Pancreas (tissue), 10 donors: Measurements from ENCODE around the gene ASIP. TPM values are rescaled to one million over a fixed set of nuclear protein-coding genes. Genes with fewer than 3 reads are reported as not detected.
"Not testable (repeated sequence)": the region's sequence is repeated elsewhere in the genome, so short reads cannot be mapped to it uniquely, and the experiment has no call there.

ENCODE experiments used
- ATAC-seq, 4 donors: fragments of 200-7000 bp; cut with Tn5 transposase; one replicate each; pipeline versions ENCODE4 v1.8.0 to v1.9.1; 2020; ENCODE audit warnings: mild to moderate bottlenecking in 4 of 4, moderate library complexity in 4 of 4
- DNase-seq, 6 donors: peaks; one replicate each; pipeline ENCODE4 v3.0.0-alpha.2; 2020
- FAIRE-seq: peaks from 2 replicates; lab custom pipeline; 2012; peaks lifted over from hg19 to GRCh38; lab: Jason Lieb, UNC
- H3K27ac ChIP-seq, 4 donors: fragments of 200-600 bp; sonication (generic); 1 replicate in 3 of 4; 2 replicates in 1 of 4; pipeline versions ENCODE4 v1.5.0 to v1.8.0; 2020
- H3K27me3 ChIP-seq, 4 donors: fragments of 200-600 bp; one replicate each; pipeline ENCODE4 v1.8.0; 2021
- H3K36me3 ChIP-seq, 3 donors: fragments of 200-600 bp; sonication (generic) in 1 of 3; one replicate each; pipeline versions ENCODE4 v1.5.0 to v1.8.0; 2020 to 2021
- H3K4me1 ChIP-seq, 3 donors: fragments of 200-600 bp; one replicate each; pipeline ENCODE4 v1.8.0; 2021
- H3K4me3 ChIP-seq, 4 donors: fragments of 200-600 bp; sonication (generic) in 2 of 4; one replicate each; pipeline versions ENCODE4 v1.5.0 to v1.8.0; 2020 to 2021
- H3K9me3 ChIP-seq, 4 donors: fragments of 200-600 bp; one replicate each; pipeline ENCODE4 v1.8.0; 2021
- CTCF ChIP-seq, 4 donors: fragments of 200-600 bp; sonication (generic) in 3 of 4; IDR thresholded peaks; one replicate each; pipeline versions ENCODE4 v1.5.0 to v1.8.0; 2021; ENCODE audit warnings: antibody characterized with exemption in 4 of 4
- WGBS, 2 donors: extraction: QIAGEN DNeasy Blood & Tissue Kit; methylation state at CpG; one replicate each; pipeline ENCODE4 v1.1.7; 2013; 5-methylcytosine and 5-hydroxymethylcytosine counted together
- intact Hi-C, 3 donors: fragments of 100-400 bp; cut with DNase I; formaldehyde crosslinking; loops; one replicate each; pipeline versions ENCODE4 v1.11.1 to v1.14.2; 2022
- polyA plus RNA-seq, 2 donors: library from polyadenylated mRNA; stranded (reverse); fragments of 200-250 nt; gene quantifications; one replicate each; pipeline ENCODE4 v1.2.3, GENCODE V29; 2013
- total RNA-seq, 6 donors: library from RNA; stranded (reverse); fragmentation: NEBNext Ultra II Directional in 4 of 6; extraction: Animal tissue kit (Norgen Biotek cat#: 25700) in 4 of 6; gene quantifications; one replicate each; pipeline versions ENCODE4 v1.2.1 to v1.2.4, GENCODE V29; 2021 to 2023
- donor health status: healthy with polysubstance abuse.
- donor health status: DM: no; HTN: no; CAD: no; lungs with moderate emphysema.
- donor health status: DM: no; HTN: no; CAD: no.
- donor health status: control.
- donor health status: control.
- donor health status: Bipolar disorder and iron deficiency.
- donor health status: DM: yes; HTN: yes; CAD: no.
- donor health status: DM: no; HTN: no; CAD: no.
- donor health status: DM: no; HTN: no; CAD: no.
- donor health status: DM: yes; HTN: yes; CAD: no.

ASIP gene
- total and polyA plus RNA-seq, 8 donors, result not detected

GRCh38 chr20:34232494-34233087 is 8.6 kb upstream of the ASIP start:
- no peak for TF ChIP-seq CTCF (IDR thresholded peaks at IDR 0.05)
- no peaks in the 10 kb centered on the region for H3K27me3 ChIP-seq
- H3K36me3 ChIP-seq, result no peaks in the 10 kb centered on the region
- intact Hi-C loops, result no loop called here
- DNase-seq, result no peak
- 90 to 91% methylated on average over 3 of the region's 3 CpGs for WGBS, 2 donors
- FAIRE-seq, result no peak
- H3K9me3 ChIP-seq, result no peaks in the 10 kb centered on the region
- H3K27ac ChIP-seq, result no peak overlapping the region
- ATAC-seq, result no peak
- no peak overlapping the region for H3K4me3 ChIP-seq
- no peaks in the 10 kb centered on the region for H3K4me1 ChIP-seq

GRCh38 chr20:34233687-34234086 is 7.5 kb upstream of the ASIP start:
- FAIRE-seq (no peak), DNase-seq (no peak), ATAC-seq (no peak)
- Histone ChIP-seq H3K4me3 (no peak overlapping the region), H3K27me3 (no peaks in the 10 kb centered on the region), H3K9me3 (no peaks in the 10 kb centered on the region), H3K27ac (no peak overlapping the region), H3K4me1 (no peaks in the 10 kb centered on the region), H3K36me3 (no peaks in the 10 kb centered on the region)
- intact Hi-C loops, result no loop called here
- no peak for TF ChIP-seq CTCF (IDR thresholded peaks at IDR 0.05)

GRCh38 chr20:34235875-34236274 is 5.3 kb upstream of the ASIP start:
- TF ChIP-seq CTCF (IDR thresholded peaks at IDR 0.05), result no peak
- ATAC-seq (no peak), FAIRE-seq (no peak), DNase-seq (no peak)
- no peaks in the 10 kb centered on the region for H3K27me3 ChIP-seq
- intact Hi-C loops, result no loop called here
- WGBS, 2 donors, result 96 to 100% methylated on average over 2 of the region's 2 CpGs
- no peaks in the 10 kb centered on the region for H3K4me1 ChIP-seq
- no peak overlapping the region for H3K4me3 ChIP-seq
- H3K36me3 ChIP-seq, result no peaks in the 10 kb centered on the region
- H3K9me3 ChIP-seq, result no peaks in the 10 kb centered on the region
- no peak overlapping the region for H3K27ac ChIP-seq

- intact Hi-C loops, result no loop called here
- no peaks in the 10 kb centered on the region for H3K36me3 ChIP-seq
- no peak for ATAC-seq
- DNase-seq, result no peak
- no peaks in the 10 kb centered on the region for H3K9me3 ChIP-seq
- 89 to 97% methylated on average over 2 of the region's 2 CpGs for WGBS, 2 donors
- no peak for TF ChIP-seq CTCF (IDR thresholded peaks at IDR 0.05)
- H3K27me3 ChIP-seq, result no peaks in the 10 kb centered on the region
- FAIRE-seq, result no peak
- no peak overlapping the region for H3K27ac ChIP-seq
- H3K4me1 ChIP-seq, result peaks cover 0 to 4% (median 0%) of the 10 kb centered on the region in 3 donors
- no peak overlapping the region for H3K4me3 ChIP-seq
These were observed 3.3 kb upstream of the ASIP start for GRCh38 chr20:34237942-34238341.

GRCh38 chr20:34240121-34240520 is 1.1 kb upstream of the ASIP start:
- Histone ChIP-seq H3K27ac (no peak overlapping the region), H3K36me3 (no peaks in the 10 kb centered on the region), H3K4me3 (no peak overlapping the region), H3K4me1 (peaks cover 0 to 8% (median 0%) of the 10 kb centered on the region in 3 donors), H3K9me3 (no peaks in the 10 kb centered on the region), H3K27me3 (no peaks in the 10 kb centered on the region)
- ATAC-seq (no peak), FAIRE-seq (no peak), DNase-seq (no peak)
- WGBS, 2 donors, result 97 to 100% methylated on average over 1 of the region's 1 CpG
- intact Hi-C loops, result no loop called here
- no peak for TF ChIP-seq CTCF (IDR thresholded peaks at IDR 0.05)

GRCh38 chr20:34242015-34242414 is 792 bp downstream of the ASIP start:
- DNase-seq, ATAC-seq, FAIRE-seq, H3K4me1 ChIP-seq, H3K9me3 ChIP-seq, H3K4me3 ChIP-seq, H3K27me3 ChIP-seq, H3K36me3 ChIP-seq, intact Hi-C loops, H3K27ac ChIP-seq: not testable (repeated sequence)
- 86 to 91% methylated on average over 4 of the region's 4 CpGs for WGBS, 2 donors
